Measurements from ENCODE around the gene A4GNT.

Gene A4GNT

GRCh38 chr3:138078096-138078495 lies 54.1 kb downstream of the A4GNT start:
- no peak for DNase-seq
